K562 (cell line): ENCODE results near the gene CNTN2. TPM values are rescaled to one million over a fixed set of nuclear protein-coding genes. Genes with fewer than 3 reads are reported as not detected.
A peak's percentile ranks its signal among the peaks of the same experiment; 100 is the strongest.

Experiments
- CAMTA2 ChIP-seq: fragments of 250-450 bp; sonication (Bioruptor Pico); conservative IDR thresholded peaks from 2 replicates; pipeline ENCODE4 v1.5.1; 2022
- CEBPZ ChIP-seq: fragments of 150-350 bp; IDR thresholded peaks from 2 replicates; pipeline ENCODE4 v1.6.1; 2014; ENCODE audit warnings: low read depth, mild to moderate bottlenecking, low read length, borderline replicate concordance
- CHD2 ChIP-seq: IDR thresholded peaks from 2 replicates; pipeline ENCODE4 v1.6.1; 2011; ENCODE audit warnings: low read depth, low read length
- ELF2 ChIP-seq: fragments of 250-450 bp; sonication (Bioruptor Pico); IDR thresholded peaks from 2 replicates; pipeline ENCODE4 v1.5.0; 2021; ENCODE audit warnings: mild to moderate bottlenecking
- EP300 ChIP-seq: IDR thresholded peaks from 2 replicates; pipeline ENCODE4 v1.6.1; 2012; ENCODE audit warnings: low read length, improper control_type of control experiment
- ESRRA ChIP-seq: fragments of 450-650 bp; IDR thresholded peaks from 2 replicates; pipeline ENCODE4 v1.6.1; 2014; ENCODE audit warnings: low read depth, mild to moderate bottlenecking, moderate library complexity, borderline replicate concordance
- FIP1L1 ChIP-seq: fragments of 200-400 bp; formaldehyde crosslinking; IDR thresholded peaks from 2 replicates; pipeline ENCODE4 v1.6.1; 2018; ENCODE audit warnings: mild to moderate bottlenecking, low read depth, low read length; ENCODE audit not compliant: poor library complexity, severe bottlenecking
- HEY1 ChIP-seq: fragments of 250-450 bp; sonication (Bioruptor Pico); IDR thresholded peaks from 2 replicates; pipeline ENCODE4 v1.5.0; 2020; ENCODE audit warnings: mild to moderate bottlenecking, moderate library complexity, borderline replicate concordance
- MBD2 ChIP-seq: sonication (generic); IDR thresholded peaks from 2 replicates; pipeline ENCODE4 v1.6.1; 2016; ENCODE audit warnings: low read depth, borderline replicate concordance
- MED1 ChIP-seq: sonication (generic); formaldehyde crosslinking; IDR thresholded peaks from 2 replicates; pipeline ENCODE4 v1.8.1; 2023; ENCODE audit warnings: missing genetic modification reagents, borderline replicate concordance
- POLR3A ChIP-seq: IDR thresholded peaks from 2 replicates; pipeline ENCODE4 v1.6.1; 2011; ENCODE audit warnings: borderline replicate concordance, mild to moderate bottlenecking, moderate library complexity; ENCODE audit not compliant: insufficient read length, insufficient read depth; ENCODE audit errors: extremely low read depth
- PTBP1 ChIP-seq: fragments of 200-400 bp; formaldehyde crosslinking; IDR thresholded peaks from 2 replicates; pipeline ENCODE4 v1.6.1; 2017; ENCODE audit warnings: low read depth, low read length
- SFPQ ChIP-seq: fragments of 200-400 bp; formaldehyde crosslinking; IDR thresholded peaks from 2 replicates; pipeline ENCODE4 v1.6.1; 2017; ENCODE audit warnings: mild to moderate bottlenecking, low read depth, low read length, moderate library complexity
- ZFP36 ChIP-seq: fragments of 150-350 bp; IDR thresholded peaks from 2 replicates; pipeline ENCODE4 v1.6.1; 2018; ENCODE audit warnings: low read length, low read depth; ENCODE audit not compliant: partially characterized antibody
- ZNF239 ChIP-seq: fragments of 250-450 bp; sonication (Bioruptor Pico); IDR thresholded peaks from 2 replicates; pipeline ENCODE4 v1.4.0; 2020; ENCODE audit warnings: mild to moderate bottlenecking
- ZNF79 ChIP-seq: fragments of 250-450 bp; sonication (Bioruptor Pico); IDR thresholded peaks from 2 replicates; pipeline ENCODE4 v1.4.0; 2020; ENCODE audit warnings: low read depth, mild to moderate bottlenecking, moderate library complexity
- polyA plus RNA-seq, 8 experiments: library from polyadenylated mRNA; depleted of rRNA in 4 of 8; stranded (reverse) in 5 of 8; unstranded in 3 of 8; fragments of >200 nt; fragmentation: Nextera tagmentation in 2 of 8; fragmentation: Illumina TruSeq in 1 of 8; extraction: Ambion mirVana in 2 of 8; extraction: Trizol in 1 of 8; gene quantifications; 2 replicates each; pipeline versions ENCODE4 v1.2.1 to v1.2.3, GENCODE V29; 2011 to 2014; ENCODE audit warnings: inconsistent platforms in 1 of 8, missing spikeins in 1 of 8
- total RNA-seq, 7 experiments: library from RNA; depleted of rRNA in 6 of 7; stranded (reverse); fragments of >200 nt in 6 of 7; fragmentation: Illumina TruSeq in 2 of 7; extraction: Trizol in 2 of 7; gene quantifications; 2 replicates each; pipeline versions ENCODE4 v1.2.1 to v1.2.3, GENCODE V29; 2011 to 2021; ENCODE audit warnings: low replicate concordance in 1 of 7
- TF ChIP-seq, protein P1 (sequence below): IDR thresholded peaks from 3 replicates; pipeline ENCODE4 v1.6.1; 2011; ENCODE audit warnings: borderline replicate concordance, mild to moderate bottlenecking, moderate library complexity; ENCODE audit not compliant: insufficient read length; ENCODE audit errors: extremely low read depth

Gene CNTN2
- total and polyA plus RNA-seq, 9 of the 15 experiments (the other 6 are each of a cell fraction or from before 2014, with no cell fraction given), result not detected

GRCh38 chr1:205121660-205122488, 78.9 kb downstream of the CNTN2 start, which contains the start of gene RBBP5 (continued):
- TF ChIP-seq CHD2 (peak; percentile 50; the same call in 1 of the 2 replicates), ZNF239 (CRISPR knock-in tag) (peak; percentile 69), HEY1 (CRISPR knock-in tag) (peak; percentile 85; the same call in 1 of the 2 replicates), MED1 (CRISPR knock-in tag) (no peak), CEBPZ (no peak; the same call in 1 of the 2 replicates), MBD2 (peak; percentile 94), SFPQ (no peak), ELF2 (CRISPR knock-in tag) (peak; percentile 92), EP300 (peak; percentile 75), POLR3A (no peak), ESRRA (peak; percentile 98), PTBP1 (no peak), FIP1L1 (no peak), CAMTA2 (CRISPR knock-in tag) (no peak), ZNF79 (CRISPR knock-in tag) (peak; percentile 25; the same call in 1 of the 2 replicates), ZFP36 (peak; percentile 61)
- TF ChIP-seq, protein P1, sequence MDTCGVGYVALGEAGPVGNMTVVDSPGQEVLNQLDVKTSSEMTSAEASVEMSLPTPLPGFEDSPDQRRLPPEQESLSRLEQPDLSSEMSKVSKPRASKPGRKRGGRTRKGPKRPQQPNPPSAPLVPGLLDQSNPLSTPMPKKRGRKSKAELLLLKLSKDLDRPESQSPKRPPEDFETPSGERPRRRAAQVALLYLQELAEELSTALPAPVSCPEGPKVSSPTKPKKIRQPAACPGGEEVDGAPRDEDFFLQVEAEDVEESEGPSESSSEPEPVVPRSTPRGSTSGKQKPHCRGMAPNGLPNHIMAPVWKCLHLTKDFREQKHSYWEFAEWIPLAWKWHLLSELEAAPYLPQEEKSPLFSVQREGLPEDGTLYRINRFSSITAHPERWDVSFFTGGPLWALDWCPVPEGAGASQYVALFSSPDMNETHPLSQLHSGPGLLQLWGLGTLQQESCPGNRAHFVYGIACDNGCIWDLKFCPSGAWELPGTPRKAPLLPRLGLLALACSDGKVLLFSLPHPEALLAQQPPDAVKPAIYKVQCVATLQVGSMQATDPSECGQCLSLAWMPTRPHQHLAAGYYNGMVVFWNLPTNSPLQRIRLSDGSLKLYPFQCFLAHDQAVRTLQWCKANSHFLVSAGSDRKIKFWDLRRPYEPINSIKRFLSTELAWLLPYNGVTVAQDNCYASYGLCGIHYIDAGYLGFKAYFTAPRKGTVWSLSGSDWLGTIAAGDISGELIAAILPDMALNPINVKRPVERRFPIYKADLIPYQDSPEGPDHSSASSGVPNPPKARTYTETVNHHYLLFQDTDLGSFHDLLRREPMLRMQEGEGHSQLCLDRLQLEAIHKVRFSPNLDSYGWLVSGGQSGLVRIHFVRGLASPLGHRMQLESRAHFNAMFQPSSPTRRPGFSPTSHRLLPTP, result no peak
